NCI-H526 treated with DMSO at 0.1 percent for 48 hours (cell line): ENCODE results near the gene L3MBTL4.

ENCODE experiments used
- DNase-seq: peaks from one replicate; lab custom pipeline; 2025; lab: John Stamatoyannopoulos, UW

The L3MBTL4 gene

DNA sequence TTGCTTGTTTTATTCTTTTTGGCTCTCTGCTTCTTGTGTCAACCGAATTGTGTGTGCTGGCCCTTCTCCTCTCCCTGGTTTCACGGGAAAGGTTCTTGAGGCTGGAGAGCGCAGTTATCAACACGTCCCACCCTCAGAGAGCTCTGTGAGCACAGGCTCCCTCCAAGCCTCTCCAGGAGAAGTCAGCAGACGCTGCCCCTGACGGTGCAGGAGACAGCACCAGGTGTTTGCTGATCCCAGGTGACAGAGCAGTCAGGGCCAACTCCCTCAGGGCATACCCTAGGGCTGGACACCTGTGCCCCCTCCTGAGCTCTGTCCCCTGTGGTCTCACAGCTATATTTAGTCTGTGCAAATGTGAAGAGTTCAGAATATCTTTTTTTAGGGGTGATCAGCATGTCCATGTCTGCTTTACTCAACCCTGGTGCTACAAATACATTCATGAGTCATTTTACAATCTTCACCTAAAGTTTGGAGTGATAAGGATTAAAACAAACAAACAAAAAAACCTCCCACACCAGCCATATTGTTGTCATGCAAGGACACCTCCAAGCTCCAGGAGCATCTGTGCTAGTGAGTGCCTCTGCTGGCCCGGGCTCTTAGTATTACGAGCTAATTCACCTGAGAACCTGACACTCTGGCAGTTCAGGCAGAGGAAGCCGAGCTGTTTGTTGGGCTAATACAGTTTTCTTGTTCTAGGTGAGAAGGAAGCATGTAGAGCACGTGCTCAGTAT, 453.4 kb downstream of the L3MBTL4 start:
- DNase-seq, result no peak

DNA sequence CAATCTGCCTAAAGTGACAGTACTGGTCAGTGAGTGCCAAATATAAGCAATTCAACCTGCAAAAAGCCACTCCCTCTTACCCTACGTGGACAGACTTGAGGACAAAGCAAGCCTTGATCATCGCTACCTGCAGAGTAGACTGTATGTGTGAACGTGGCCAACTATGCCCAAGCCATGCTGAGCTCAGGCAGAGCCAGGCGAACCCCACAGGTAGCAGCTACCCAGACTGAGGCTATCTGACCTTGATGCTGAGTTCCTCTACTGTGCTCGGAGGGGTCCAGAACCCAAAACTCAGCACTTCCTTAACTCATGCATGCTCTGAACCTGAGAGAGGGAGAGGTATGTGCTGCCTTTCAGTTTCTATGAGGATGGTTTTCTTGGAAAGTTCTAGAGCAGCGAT, 455.9 kb downstream of the L3MBTL4 start:
- DNase-seq, result no peak

- DNase-seq, result no peak
Measured at GRCh38 chr18:5955861-5956260, 458.9 kb downstream of the L3MBTL4 start.

DNA sequence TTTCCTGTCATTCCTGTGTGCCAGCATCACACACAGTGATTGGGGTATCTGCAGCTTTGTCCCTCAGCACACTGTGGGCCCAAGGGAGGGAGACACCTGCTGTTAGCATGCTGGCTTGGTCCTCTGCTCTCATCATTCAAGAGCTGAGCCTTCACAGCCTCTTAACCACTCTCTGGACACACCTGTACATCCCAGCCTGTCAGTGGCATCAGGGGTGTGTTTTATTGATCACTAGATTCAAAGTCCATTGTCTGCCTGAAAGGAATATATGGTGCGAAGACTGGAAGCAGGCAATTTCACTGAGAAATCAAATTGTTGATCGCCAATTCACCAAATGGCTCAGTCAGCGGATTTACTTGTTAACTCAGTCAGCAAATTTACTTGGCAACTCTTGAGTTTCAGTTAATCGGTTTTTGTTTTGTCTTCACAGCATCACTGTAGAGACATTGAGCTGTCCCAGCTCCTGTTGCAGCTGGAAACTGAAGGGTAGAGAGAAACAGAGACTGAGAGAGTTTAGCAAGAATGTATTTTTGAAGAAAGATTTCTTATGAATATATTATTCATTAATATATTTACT, 463.1 kb downstream of the L3MBTL4 start:
- DNase-seq, result peak; percentile 52

DNA sequence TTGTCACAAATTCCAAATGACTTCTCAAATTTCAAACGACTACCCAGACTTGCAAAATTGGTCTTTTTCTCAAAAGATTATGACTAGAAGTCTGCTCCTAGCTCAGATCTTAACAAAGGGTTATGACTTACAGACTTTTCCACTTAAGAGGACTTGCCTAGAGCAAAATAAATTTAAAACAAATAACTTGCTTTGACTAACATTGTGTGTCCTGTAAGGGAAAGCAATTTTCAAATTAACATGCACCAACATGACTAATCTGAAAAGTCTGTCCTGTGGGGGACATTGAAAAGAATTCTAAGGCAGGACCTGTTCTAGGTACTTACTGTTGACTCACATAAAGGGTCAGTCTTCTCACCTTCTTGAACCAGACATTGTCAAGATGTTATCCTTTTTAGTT, 465.9 kb downstream of the L3MBTL4 start:
- no peak for DNase-seq

GRCh38 chr18:5948237-5948636, 466.5 kb downstream of the L3MBTL4 start:
- no peak for DNase-seq

DNA sequence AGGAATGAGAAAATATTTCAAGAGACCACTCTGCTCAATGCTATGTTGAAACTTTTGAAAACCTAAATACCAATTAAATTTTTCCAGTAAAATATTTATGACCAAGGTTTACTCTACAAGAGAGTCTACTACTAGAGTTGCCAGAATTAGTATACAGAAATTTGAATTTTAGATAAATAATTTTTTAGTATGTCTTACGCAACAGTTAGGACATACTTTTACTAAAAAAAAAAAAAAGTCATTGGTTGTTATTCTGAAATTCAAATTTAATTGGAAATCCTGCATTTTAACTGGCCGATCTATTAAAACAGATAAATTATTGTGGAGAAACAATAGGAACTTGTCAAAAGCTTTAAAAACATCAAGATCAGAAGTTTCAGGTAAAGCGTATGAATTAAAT, 470.3 kb downstream of the L3MBTL4 start:
- DNase-seq, result no peak

GRCh38 chr18:5943514-5943913, 471.2 kb downstream of the L3MBTL4 start:
- no peak for DNase-seq

GRCh38 chr18:5942591-5942990, 472.1 kb downstream of the L3MBTL4 start:
- DNase-seq, result no peak

DNA sequence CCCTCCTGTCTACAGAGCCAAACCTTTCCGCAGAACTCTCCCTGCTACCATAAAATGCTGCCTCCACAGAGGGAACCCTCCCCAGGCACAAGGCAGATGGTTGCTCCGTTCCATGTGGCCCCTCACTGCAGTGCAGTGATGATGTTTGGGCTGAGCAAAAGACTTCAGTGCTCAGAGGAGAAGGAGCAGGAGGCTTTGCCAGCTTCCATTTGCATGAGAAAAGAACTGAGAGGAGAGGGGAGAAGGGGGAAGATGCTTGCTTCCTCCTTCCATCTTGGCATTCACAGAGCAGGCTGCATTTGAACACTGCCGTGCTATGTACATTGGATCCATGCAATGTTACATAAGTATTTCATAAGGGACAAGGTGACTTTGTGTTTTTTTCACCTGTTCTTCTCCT, 472.8 kb downstream of the L3MBTL4 start:
- DNase-seq, result no peak

GRCh38 chr18:5939801-5940667, 474.7 kb downstream of the L3MBTL4 start:
- DNase-seq, result no peak

GRCh38 chr18:5937795-5938194, 476.9 kb downstream of the L3MBTL4 start:
- DNase-seq, result no peak

DNA sequence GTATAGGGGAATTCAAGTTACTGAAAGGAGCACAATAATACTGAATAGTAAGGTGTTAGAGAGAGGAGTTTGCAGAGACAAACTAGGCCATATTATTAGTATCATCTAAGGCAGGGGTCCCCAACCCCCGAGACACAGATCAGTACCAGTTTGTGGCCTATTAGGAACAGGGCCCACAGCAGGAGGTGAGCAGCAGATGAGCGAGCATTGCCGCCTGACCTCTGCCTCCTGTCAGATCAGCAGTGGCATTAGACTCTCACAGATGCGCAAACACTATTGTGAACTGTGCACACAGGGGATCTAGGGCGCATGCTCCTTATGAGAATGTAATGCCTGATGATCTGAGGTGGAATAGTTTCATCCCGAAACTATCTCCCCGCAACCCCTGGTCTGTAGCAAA, 477.6 kb downstream of the L3MBTL4 start:
- DNase-seq, result no peak

GRCh38 chr18:5930789-5931188, 483.9 kb downstream of the L3MBTL4 start:
- DNase-seq, result no peak

- peak; percentile 36 for DNase-seq
Measured at GRCh38 chr18:5918205-5918858, 496.4 kb downstream of the L3MBTL4 start.

- DNase-seq, result no peak
Measured at GRCh38 chr18:5914951-5915350, 499.8 kb downstream of the L3MBTL4 start.

GRCh38 chr18:5914016-5914415, 500.7 kb downstream of the L3MBTL4 start:
- no peak for DNase-seq

- DNase-seq, result no peak
Measured at GRCh38 chr18:5912566-5912965, 502.1 kb downstream of the L3MBTL4 start.

DNA sequence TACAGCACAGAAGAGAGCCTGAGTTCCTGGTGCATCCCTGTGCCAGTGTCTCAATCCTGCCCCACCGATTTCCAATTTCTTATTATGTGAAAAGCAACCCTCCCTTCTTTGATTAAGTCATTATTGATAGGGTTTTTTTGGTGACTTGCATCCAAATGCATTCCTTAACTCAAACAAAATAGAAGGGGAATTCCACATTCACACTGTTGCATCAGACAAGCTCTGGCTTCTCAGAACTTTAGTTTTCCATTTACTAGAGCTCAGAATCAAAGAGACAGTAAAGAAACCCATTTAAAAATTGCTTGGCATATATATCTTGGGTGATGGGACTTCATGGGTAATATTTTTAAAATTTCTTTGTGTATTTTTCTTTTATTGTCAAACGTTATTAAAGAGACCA, 505.6 kb downstream of the L3MBTL4 start:
- DNase-seq, result no peak
